Measurements from ENCODE around the gene MYL5. TPM values are rescaled to one million over a fixed set of nuclear protein-coding genes. Genes with fewer than 3 reads are reported as not detected.
"Not testable (repeated sequence)": the region's sequence is repeated elsewhere in the genome, so short reads cannot be mapped to it uniquely, and the experiment has no call there.

The MYL5 gene
- total RNA-seq, 1 donor from 2014 or later: 27.9 TPM

DNA sequence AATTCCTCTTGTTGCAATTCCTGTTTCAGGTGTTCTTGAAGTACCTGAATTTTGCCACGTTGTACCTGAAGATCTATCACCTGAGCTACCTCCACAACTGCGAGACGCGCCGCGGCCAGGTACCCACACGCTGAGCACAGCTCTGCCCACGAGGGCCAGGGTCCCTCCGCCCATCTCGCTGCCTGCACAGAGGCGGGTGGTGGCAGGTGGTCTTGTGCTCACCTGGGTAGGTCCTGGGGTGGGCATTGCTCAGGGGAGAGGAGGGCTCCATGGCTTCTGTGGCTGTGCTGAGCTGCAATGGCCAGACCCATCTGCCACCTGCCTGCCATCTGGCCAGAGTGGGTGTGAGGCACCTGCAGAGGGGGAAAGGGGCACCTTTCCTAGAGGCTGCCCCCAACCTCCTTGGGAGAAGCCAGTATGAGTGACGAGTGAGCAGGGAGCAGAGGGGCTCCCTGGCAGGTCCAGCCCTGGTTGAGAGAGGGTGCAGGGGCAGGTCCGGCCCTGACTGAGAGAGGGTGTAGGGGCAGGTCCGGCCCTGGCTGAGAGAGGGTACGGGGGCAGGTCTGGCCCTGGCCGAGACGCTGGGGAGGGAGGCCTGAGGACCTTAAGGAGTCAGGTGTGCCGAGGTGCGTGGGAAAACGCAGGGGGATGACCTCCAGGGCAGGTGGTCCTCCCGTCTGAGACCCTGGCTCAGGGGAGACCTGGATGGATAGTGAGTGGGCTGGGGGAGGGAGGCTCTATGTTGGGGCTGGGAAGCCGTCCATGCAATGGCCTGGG lies 38.3 kb upstream of the MYL5 start:
- intact Hi-C loops (cut with micrococcal nuclease): no loop called here

DNA sequence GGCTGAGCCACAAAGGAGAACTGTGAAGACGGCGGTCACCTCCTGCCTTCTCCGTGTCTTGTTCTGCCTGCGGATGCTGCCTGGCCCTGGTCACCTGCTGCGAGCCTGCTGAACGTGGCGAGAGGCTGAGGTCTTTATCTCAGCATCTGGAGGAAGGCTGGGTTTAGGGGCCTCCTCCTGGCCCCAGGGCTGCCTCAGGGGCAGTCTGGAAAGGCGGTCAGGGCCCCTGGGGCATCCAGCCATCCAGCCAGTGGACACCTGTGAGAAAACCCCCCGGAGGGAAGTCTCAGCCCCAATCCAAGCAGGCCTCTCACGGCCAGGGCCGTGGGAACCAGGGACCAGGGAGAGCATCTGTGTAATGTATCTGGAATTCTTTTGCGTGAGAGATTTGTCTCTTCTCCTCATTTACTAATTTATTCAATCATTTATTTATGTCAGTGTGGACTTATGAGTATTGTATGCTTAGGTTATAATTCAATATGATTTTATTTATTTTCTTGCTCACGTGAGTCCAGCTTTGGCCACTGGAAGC lies 37.6 kb upstream of the MYL5 start:
- intact Hi-C loops (cut with micrococcal nuclease): no loop called here

DNA sequence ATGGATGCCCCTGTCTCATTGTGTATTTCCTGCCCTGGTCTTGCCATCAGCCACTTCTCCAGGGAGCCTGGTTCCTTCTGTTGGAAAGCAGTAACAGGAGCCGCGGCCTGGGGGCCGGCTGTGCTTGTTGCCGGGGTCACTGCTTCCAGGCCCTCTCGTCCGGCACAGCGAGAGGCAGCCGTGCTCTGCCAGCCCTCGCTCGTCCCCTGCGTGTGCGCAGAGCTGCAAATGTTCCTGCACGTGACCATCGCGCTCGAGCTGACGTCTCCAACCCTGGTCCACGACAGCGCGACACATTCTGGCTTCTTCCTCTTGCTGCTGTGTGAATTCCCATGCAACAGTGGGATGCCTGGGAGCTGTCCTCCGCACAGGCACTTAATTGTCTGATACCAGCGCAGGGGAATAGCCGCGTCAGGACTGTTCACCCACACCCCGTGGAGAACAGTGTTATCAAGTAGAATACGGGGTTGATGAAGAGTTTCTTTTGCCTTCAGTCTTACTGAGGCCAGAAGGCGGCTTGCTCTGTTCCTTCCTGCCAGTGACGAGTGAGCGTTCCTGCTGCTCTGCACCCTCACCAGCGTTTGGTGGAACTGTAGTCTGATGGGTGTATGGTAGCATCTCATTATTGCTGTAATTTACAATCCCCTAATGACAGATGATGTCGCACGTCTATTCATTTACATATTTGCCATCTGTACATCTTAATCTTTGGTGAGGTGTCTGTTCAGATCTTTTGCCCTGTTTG lies 36.6 kb upstream of the MYL5 start:
- intact Hi-C loops (cut with micrococcal nuclease): no loop called here

GRCh38 chr4:642366-642765 lies 32.0 kb upstream of the MYL5 start:
- intact Hi-C loops (cut with micrococcal nuclease): not testable (repeated sequence)

- intact Hi-C loops (cut with micrococcal nuclease): no loop called here
Measured at GRCh38 chr4:646460-646859, 27.9 kb upstream of the MYL5 start.

DNA sequence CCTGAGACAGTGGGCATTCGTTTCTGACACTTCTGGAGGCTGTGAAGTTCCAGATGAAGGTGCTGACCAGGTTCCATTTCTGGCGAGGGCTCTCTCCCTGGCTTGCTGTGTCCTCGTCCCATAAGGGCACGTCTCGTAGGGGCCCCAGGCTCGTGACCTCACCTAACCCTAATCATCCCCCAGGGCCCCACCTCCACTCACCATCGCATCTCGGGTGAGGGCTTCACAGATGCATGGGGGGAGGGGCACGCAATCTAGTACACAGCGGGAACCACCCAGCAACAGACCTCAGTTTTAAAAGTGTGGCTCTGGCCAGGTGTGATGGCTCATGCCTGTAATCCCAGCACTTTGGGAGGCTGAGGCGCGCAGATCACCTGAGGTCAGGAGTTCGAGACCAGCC lies 26.9 kb upstream of the MYL5 start:
- intact Hi-C loops (cut with micrococcal nuclease): no loop called here

- intact Hi-C loops (cut with micrococcal nuclease): no loop called here
Measured at GRCh38 chr4:648579-649292, 25.6 kb upstream of the MYL5 start.

DNA sequence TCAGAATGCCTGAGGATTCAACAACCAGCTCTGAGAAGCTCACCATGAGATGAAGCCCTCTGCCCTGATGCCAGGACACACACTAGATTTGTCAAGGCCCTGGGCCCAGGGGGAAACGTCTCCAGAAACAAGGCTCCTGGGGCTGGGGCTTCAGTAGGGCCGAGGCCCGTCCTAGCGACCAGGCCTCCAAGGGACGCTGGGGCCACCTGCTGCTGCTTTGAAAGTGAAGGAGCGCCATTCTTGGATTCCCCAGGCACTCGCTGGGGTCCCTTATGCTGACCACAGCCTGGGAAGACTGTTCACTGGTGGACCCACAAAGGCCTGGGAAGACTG lies 25.1 kb upstream of the MYL5 start:
- intact Hi-C loops (cut with micrococcal nuclease): no loop called here

- intact Hi-C loops (cut with micrococcal nuclease): no loop called here
Measured at GRCh38 chr4:649751-650310, 24.5 kb upstream of the MYL5 start.

DNA sequence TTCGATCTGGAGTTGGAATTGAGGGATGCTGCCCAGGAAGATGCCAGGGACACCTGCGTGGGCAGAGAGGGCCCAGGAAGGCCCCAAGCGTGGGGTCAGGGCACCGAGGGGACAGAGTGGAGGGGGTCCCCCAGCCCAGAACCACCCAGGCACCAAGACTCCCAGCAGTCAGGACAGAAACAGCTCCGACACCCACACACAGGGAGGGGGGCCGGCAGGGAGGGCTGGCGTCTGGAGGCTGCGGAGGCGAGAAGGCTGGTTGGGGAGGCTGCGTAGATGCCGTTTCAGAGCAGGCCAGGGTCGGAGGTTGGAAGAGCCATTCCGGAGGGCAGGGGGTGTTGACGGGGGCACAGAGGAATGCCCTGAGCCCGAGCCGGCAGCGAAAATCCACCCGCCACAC lies 23.9 kb upstream of the MYL5 start:
- intact Hi-C loops (cut with micrococcal nuclease): no loop called here

- intact Hi-C loops (cut with micrococcal nuclease): no loop called here
Measured at GRCh38 chr4:650951-651883, 23.1 kb upstream of the MYL5 start.

DNA sequence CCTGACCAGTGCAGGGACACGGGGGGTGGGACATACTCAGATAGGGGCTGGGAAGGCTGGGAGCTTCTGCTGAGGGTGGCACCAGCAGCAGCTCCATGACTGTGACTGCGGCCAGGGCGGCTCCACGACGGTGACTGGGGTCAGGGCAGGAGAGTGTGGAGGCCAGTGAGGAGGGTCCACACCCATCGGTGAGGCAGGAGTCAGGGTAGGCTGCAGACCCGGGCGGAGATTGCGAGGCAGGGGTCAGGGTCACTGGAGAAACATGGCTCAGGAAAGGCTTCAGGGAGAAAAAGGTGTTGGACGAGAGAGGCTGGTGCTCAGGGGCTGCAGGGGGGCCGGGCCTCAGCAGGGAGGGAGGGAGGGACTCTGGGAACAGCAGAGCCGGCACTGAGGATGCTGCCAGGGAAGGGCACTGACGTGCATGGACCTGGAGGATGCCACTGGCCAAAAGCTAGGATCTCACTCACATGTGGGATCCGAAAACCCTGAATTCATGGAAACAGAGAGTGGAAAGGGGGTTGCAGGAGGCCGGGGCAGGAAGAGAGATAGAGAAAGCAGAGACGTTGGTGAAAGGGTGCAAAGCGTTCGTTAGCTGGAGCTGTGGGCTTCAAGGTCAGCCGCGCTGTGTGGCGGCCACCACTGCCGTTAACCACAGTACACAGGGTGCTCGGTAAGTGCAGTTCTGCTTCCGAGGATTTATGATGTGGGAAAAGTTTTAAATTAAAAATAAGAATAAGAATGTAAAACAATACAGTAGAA lies 22.3 kb upstream of the MYL5 start:
- intact Hi-C loops (cut with micrococcal nuclease): no loop called here

- intact Hi-C loops (cut with micrococcal nuclease): no loop called here
Measured at GRCh38 chr4:653080-653821, 21.1 kb upstream of the MYL5 start.

GRCh38 chr4:653831-654502 lies 20.4 kb upstream of the MYL5 start:
- intact Hi-C loops (cut with micrococcal nuclease): no loop called here

DNA sequence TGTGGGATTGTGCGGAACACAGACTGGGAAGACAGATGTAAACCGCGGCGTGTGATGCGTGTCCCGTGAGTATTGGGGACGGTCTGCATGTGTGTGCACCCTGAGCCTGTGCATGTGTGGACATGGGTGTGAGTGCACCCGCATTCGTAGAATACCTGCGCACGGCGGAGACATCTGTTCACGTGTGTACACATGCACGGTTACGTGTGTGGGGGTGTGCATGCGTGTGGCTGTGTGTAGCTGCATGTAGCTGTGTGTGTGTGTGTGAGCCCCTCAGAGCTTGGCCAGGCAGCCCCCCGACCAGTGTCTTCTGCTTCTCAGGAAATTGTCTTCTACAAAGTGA lies 19.9 kb upstream of the MYL5 start:
- intact Hi-C loops (cut with micrococcal nuclease): no loop called here

DNA sequence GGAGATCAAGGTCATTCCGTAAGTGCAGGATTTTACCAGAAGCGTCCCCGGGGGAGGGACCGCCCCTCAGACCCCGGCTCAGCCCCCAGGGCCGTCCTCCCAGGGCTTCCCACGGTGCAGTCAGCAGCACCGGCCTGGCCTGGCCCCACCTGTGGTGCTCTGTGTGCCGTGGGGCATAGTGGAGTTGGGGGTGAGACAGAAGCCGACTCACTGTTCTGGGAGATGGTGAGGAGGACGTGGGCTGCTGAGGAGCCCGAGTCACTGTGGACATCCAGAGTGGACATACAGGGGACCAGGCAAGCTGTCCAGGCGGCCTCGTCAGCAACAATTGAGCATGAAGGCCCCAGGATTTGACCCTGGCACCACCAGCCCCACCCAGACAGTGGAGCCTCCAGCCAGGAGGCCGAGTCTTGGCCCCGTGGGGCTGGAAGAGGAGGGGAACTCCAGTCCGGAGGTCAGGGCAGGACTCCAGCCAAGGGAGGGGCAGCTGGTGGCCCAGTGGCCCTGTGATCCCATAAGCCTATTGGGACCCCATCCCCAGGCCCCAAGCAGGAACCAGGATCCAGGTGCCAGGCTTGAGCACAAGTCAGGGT lies 19.4 kb upstream of the MYL5 start:
- intact Hi-C loops (cut with micrococcal nuclease): no loop called here

DNA sequence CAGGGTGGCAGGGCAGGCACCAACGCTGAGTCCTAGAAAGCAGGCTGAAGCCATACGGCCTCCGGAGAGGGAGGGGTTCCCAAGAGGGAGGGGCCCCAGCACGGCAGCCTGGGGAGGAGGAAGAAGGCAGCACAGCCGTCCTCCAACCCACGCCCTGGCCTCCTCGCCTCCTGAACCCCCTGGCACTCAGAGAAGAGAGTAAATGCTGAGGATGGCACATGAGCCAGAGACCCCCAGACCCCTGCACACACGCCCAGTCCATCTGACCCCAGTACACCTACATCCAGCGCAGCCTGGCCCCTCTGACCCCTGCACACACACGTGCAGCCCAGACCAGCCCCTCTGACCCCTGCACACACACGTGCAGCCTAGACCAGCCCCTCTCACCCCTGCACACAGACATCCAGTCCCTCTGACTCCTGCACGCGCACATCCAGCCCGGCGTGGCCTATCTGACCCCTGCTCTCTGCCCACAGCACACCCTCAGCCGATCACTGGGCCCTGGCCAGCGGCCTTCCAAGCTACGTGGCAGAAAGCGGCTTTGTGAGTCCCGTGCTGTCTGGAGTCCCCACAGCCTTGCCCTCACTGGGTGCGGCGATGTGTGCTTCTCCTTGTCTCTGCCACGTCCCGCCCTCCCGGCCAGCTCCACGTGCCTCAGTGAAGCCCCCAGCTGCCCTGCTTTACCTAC lies 18.7 kb upstream of the MYL5 start:
- intact Hi-C loops (cut with micrococcal nuclease): no loop called here
